Measurements from ENCODE around the gene PRODH2.

PRODH2 gene, protein sequence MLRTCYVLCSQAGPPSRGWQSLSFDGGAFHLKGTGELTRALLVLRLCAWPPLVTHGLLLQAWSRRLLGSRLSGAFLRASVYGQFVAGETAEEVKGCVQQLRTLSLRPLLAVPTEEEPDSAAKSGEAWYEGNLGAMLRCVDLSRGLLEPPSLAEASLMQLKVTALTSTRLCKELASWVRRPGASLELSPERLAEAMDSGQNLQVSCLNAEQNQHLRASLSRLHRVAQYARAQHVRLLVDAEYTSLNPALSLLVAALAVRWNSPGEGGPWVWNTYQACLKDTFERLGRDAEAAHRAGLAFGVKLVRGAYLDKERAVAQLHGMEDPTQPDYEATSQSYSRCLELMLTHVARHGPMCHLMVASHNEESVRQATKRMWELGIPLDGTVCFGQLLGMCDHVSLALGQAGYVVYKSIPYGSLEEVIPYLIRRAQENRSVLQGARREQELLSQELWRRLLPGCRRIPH

DNA sequence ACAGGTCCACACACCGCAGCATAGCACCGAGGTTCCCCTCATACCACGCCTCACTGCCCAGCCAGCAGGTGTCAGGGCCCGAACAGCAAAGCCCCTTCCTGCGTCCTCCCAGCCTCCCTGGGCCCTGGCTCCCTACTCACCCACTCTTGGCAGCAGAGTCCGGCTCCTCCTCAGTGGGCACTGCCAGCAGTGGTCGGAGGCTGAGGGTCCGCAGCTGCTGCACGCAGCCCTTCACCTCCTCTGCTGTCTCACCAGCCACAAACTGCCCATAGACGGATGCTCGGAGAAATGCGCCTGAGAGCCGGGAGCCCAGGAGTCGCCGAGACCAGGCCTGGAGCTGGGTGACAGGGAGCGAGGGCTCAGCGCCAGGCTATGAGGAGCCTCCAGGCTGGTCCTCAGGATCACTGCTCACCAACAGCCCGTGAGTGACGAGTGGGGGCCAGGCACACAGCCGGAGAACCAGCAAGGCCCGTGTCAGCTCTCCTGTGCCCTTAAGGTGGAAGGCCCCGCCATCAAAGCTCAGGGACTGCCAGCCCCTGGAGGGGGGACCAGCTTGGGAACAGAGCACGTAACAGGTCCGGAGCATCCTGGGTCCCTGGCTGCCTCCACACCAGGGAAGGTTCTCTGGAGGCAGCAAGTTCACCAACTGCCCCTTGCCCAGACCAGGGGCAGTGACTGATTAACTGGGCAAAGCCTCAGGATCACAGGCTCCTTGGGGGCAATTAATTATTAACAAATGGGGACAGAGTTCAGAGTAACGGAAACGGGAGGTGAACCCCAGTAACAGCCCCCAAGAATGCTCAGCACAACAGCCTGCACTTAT lies at the start of gene PRODH2:
Gene PRODH2, minus strand, starts transcription at position 626 of the 823 bp plus-strand sequence. Its CDS starts 40 bp downstream, at position 586.
- in situ Hi-C loops (cut with MboI; ENCODE audit: low sequenced_read_pairs) = no loop called here

DNA sequence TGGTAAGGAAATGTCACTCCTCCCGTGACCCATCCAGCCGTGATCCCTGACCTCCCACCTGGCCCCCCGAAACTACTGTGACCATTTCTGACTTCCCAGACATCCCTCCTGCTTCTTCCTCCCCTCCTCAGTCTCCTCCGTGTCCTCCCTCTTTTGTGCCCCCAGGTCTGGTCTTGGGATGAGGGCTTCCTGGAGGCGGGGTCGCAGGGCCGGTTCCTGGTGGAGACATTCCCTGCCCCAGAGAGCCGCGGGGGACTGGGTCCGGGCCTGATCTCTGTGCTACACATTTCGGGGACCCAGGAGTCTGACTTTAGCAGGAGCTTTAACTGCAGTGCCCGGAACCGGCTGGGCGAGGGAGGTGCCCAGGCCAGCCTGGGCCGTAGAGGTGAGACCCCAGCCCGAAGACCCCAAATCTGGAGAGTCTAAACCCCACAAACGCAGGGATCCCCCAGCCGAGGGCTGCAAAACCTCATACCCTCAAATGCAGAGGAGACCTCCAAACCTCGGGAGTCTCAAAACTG lies 49.1 kb upstream of the PRODH2 start:
- in situ Hi-C loops (cut with MboI; ENCODE audit: low sequenced_read_pairs) = no loop called here

DNA sequence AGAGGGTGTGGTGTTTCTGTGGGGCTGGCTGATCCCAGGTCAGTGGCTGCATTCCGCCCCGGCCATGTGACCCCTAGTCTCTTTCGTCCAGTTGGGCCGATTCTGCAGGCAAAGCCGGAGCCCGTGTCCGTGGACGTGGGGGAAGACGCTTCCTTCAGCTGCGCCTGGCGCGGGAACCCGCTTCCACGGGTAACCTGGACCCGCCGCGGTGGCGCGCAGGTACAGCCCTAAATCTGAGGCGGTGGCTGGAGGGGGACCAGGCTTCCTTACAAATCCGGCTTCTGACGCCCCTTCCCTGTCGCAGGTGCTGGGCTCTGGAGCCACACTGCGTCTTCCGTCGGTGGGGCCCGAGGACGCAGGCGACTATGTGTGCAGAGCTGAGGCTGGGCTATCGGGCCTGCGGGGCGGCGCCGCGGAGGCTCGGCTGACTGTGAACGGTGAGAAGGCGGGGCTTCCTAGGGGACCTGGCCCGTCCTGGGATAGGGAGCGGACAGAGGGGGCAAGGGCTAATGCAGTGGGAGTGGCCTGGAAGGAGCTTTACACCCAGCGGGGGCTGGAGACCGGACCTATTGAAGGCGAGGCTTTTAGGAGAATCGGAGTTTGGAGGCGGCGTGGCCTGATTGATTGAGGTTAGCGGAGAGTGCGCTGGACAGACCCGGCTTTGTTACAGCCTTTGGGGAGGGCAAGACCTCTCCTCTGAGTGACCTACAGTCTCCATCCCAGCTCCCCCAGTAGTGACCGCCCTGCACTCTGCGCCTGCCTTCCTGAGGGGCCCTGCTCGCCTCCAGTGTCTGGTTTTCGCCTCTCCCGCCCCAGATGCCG lies 48.4 kb upstream of the PRODH2 start:
- in situ Hi-C loops (cut with MboI; ENCODE audit: low sequenced_read_pairs) = no loop called here

DNA sequence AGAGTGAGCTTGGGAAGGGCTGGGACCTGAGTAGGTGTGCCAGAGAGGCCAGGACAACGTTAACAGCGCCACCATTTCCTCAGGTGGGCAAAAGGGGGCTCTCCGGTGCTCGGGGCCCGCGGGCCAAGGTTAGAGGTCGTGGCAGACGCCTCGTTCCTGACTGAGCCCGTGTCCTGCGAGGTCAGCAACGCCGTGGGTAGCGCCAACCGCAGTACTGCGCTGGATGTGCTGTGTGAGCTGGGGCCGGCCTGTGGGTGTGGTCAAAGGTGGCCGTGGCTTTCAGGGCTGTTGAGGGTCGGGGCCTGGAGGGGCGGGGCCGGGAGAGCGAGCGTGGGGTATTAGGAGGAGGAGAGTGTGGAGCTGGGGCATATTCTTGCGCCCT lies 47.8 kb upstream of the PRODH2 start:
- in situ Hi-C loops (cut with MboI; ENCODE audit: low sequenced_read_pairs) = no loop called here

DNA sequence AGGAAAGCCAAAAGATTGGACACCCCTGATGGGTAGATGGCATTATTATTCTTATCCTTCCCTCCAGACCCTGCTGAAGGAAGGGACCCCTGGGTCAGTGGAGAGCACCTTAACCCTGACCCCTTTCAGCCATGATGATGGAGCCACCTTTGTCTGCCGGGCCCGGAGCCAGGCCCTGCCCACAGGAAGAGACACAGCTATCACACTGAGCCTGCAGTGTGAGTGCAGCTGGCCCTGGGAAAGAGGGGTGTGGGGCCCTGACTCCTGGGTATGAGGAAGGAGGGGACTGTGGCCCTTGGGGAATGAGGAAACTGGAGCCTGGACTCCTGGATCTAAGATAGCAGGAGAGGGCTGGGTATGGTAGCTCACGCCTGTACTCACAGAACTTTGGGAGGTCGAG lies 46.8 kb upstream of the PRODH2 start:
- in situ Hi-C loops (cut with MboI; ENCODE audit: low sequenced_read_pairs) = no loop called here

DNA sequence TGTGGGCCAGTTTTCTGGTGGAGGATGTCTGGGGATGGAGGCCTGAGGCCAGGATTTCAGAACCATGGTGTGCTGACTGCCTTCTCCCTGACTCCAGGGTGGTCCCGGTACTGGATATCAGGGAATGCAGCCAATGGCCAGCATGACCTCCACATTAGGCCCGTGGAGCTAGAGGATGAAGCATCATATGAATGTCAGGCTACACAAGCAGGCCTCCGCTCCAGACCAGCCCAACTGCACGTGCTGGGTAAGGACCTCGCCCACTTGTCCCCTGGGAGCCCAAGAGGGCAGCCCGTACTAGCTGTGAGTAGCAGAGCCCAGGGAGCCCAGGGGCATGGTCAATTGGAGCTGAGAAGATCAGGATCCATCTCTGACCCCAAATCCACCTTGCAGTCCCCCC lies 45.7 kb upstream of the PRODH2 start:
- in situ Hi-C loops (cut with MboI; ENCODE audit: low sequenced_read_pairs) = no loop called here

DNA sequence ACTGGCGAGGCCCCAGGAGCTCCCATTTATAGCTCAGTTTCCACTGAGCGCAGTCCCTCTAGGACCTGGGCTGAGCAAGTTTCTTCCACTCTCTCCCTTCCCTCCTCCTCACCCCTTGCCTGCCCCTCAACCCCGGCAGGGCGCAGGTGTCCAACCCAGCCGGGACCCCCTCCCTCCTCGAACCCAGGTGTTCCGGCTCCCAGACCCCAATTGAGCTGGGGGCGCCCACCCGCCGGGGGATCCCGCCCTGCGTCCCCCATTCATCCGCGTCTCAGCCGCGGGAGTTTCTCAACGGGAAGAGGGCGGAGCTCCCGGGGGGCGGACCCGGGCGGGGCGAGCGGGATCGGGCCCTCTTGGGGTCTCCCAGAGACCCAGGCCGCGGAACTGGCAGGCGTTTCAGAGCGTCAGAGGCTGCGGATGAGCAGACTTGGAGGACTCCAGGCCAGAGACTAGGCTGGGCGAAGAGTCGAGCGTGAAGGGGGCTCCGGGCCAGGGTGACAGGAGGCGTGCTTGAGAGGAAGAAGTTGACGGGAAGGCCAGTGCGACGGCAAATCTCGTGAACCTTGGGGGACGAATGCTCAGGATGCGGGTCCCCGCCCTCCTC lies 44.0 kb upstream of the PRODH2 start, which contains the start of gene KIRREL2:
Gene KIRREL2, plus strand, starts transcription at position 366 of the 604 bp plus-strand sequence. Its CDS starts 209 bp downstream, at position 575.
- in situ Hi-C loops (cut with MboI; ENCODE audit: low sequenced_read_pairs) = no loop called here

DNA sequence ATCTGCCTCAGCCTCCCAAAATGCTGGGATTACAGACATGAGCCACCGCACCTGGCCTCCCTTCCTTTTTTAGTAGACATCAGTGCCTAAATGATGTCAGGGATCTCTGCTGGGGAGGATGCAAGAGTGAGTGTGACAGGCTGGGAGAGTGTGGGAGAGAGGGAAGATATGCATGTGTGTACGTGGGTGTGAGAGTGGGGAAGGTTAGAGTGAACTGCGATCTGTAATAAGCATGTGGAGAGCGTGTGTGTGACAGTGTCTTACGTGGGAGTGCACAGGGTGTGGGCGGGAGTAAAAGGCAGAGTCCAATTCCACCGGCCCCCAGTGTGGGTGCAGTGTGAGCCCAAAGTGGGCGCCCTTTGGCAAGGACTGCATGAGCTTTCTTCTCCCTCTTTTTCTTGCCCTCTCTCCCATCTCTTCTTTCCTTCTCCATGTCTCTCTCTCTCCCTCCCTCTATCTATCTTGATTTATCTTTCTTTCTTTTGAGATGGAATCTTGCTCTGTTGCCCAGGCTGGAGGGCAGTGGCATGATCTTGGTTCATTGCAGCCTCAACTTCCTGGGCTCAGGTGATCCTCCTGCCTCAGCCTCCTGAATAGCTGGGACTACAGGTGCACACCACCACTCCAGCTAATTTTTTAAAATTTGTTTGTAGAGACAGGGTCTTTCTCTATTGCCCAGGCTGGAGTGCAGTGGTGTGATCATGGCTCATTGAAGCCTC lies 40.6 kb upstream of the PRODH2 start:
- in situ Hi-C loops (cut with MboI; ENCODE audit: low sequenced_read_pairs) = no loop called here

DNA sequence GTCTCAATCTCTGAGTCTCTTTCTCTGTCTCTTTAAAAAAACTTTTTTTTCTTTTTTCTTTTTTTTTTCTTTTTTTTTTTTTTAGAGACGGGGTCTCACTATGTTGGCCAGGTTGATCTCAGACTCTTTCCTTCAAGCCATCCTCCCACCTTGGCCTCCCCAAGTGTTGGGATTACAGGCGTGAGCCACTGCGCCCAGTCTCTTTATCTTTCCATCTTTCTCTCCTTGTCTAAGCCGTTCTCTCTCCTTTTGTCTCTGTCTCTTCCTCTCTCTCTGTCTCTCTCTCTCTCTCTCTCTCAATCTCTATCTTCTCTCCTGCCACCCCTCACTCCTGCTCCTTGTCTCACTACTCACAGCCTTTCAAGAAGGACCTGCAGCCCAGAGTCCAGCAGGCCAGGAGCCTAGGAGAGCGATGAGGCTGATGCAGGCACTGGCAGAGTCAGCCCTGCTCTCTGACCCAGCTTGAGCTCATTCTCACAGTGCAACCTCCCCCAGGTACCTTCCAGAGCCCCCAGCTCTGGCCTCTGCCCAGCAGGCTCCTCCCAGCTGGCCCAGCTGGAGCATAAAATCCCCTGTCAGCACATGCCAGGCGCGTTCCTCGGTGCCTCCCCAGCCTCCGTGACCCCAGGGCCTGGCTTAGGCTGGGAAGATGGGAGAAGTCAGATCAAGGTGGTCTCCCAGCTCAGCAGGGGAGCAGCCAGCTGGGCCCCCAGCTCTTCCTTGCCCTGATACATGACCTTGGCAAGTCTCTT lies 39.6 kb upstream of the PRODH2 start, which contains the start of gene NPHS1:
Gene NPHS1, minus strand, starts transcription at position 476 of the 752 bp plus-strand sequence. CDS start 667 bp downstream, outside the sequence.
- in situ Hi-C loops (cut with MboI; ENCODE audit: low sequenced_read_pairs) = no loop called here

DNA sequence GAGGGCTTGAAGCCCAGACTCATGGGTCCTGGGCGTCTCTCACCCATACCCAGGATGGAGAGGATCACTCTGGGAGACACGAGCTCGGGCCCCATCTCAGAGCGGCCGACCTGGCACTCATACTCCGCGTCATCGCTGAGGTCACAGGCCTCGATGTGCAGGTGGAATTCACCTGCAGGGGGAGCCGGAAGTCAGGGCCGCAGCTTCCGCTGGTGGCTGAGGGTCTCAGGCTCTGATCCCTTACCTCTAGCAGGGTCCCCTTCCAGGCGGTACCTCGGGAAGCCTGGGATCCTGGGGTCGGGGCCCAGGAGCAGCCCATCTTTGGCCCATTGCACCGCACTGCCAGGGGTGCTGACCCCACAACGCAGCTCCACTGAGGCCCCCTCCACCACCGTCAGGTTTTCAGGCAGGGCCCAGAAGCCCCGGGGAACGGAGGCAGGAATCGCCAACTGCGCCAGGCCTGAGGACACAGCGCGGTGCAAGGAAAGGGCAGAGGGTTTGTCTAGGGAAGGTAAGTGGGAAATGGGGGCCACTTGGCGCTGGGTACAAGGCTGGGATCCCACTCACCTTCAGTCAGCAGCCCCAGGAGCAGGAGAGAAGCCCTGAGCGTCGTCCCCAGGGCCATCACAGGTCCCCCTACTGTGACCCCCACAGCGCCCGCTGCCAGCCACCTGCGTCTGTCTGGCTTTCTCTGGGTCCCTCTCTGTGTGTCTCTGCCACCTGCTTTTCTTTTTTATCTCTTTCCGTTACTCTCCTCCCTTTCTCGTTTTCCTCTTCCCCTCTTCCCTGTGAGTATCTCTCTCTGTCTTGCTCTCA lies 38.8 kb upstream of the PRODH2 start:
- in situ Hi-C loops (cut with MboI; ENCODE audit: low sequenced_read_pairs) = no loop called here

DNA sequence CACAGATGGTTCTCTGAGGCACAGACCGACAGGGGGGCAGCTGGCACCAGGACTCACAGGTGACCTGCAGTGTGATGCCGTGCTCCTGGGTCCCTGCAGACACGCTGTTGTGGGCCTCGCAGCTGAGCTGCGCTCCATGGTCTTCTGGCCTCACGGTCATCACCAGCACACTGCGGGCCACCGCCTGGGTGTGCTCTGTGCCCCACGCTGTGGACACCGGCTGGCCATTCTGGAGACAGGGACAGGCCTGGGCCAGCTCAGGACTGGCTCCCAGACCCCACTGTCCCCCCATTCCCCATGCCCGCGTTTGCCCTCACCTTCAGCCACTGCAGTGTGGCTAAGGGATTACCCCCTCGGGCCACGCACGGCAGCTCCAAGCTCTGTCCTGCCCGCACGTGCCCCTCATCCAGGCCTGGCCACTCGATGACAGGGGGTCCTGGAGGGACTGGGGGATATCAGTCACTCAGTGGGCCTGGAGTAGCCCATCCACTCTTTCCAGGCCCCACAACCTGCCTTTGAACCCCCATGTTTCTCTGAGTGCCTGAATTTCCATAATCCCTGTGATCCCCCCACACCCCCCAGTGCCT lies 36.4 kb upstream of the PRODH2 start:
- in situ Hi-C loops (cut with MboI; ENCODE audit: low sequenced_read_pairs) = no loop called here

DNA sequence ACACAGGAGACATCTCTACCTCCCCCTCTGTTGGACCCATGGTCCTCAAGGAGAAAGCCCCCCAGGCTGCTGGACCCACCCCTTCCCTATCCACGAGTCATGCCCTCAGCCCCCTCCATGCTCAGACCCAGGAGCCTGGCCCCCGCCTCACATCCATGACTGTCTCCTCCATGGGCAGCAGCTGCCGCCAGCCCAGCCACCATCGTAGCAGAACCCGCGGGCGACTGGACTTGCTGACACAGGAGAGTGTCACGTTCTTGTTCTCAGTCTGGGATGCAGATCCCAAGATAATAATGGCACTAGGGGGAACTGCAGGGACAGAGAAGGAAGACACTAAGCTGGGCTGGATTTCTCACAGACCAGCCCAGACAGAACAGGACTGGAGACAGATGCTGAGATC lies 35.8 kb upstream of the PRODH2 start:
- in situ Hi-C loops (cut with MboI; ENCODE audit: low sequenced_read_pairs) = no loop called here

DNA sequence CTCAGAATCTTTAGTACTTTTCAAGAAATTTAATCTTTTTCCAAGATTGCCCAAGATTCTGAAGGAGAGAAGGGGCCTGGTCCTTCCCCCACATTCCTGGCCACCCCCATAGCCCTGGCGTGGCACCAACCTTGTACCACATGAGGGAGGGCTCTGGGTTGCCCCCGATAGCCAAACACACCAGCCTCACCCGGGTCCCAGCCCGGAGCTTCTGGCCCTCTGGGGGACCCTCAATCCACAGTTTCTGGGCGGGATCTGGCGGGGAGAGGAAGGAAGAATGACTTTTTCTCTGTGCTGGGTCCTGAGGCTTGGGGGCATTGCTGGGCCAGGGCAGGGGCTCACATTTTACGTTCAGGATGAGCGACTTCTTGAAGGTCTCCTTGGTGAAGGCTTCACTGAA lies 35.3 kb upstream of the PRODH2 start:
- in situ Hi-C loops (cut with MboI; ENCODE audit: low sequenced_read_pairs) = no loop called here

DNA sequence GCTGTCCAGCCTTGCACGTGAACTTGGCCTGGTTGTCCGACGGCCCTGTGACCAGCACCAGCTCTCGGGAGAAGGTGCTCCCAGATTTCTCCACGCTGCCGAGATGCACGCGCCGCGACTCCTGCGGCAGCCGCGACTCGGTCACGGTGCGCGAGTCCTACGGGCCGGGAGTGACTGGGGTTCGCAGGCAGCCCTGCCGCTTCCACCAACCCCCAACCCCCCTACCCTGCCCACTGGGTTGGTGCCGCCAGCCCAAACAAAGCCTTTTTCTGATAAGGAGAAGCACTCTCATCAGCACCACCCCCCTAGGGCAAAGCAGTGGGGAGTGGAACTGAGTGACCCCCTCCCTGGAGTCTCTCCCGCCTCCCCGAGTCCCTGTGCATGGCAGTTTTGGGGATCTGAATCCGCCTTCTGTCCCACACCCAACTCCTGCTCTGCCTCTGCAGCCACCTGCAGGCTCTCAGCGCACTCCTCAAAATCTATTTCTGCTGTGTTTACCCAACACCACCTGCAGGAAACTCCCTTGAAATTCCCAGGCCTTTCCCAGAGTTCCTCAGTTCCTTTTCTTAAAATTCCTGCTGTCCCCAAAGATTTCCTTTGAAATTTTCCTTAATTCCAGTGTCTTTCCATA lies 33.5 kb upstream of the PRODH2 start:
- in situ Hi-C loops (cut with MboI; ENCODE audit: low sequenced_read_pairs) = no loop called here

DNA sequence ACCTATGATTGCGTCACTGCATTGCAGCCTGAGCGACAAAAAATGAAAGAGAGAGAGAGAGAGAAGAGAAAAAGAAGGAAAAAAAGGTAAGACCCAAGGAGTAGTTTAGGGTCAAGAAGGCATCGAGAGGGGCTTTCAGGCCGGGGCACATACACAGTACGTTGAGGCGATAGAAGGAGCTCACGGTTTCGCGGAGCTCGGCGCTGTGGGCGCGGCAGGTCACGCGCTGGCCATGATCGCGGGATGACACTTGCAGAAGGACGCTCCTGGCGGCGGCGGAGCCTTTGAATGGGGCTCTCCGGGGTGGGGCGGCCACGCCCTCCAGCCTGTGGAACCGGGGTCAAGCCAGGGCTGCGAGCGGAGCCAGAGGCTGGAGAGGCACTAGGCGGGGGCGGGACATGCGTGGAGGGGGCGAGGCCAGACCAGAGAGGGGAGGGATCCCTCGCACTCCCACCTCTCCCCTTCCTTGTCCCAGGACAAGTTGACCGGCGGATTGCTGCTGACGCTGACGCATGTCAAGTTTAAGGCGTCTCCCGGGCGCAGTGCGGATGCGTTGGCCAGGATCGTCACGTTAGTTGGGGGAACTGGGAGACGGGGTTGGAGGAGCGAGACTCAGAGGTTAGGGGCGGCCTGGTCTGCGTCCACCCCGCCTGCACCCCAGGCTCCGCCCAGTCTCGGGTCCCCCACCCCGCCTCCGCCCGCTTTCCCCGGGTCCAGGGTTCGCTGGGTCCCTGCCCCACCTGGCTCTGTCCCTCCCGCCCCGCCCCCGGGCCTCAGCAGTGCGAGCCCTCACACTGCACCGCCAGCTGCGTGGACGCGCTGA lies 32.8 kb upstream of the PRODH2 start:
- in situ Hi-C loops (cut with MboI; ENCODE audit: low sequenced_read_pairs) = no loop called here

DNA sequence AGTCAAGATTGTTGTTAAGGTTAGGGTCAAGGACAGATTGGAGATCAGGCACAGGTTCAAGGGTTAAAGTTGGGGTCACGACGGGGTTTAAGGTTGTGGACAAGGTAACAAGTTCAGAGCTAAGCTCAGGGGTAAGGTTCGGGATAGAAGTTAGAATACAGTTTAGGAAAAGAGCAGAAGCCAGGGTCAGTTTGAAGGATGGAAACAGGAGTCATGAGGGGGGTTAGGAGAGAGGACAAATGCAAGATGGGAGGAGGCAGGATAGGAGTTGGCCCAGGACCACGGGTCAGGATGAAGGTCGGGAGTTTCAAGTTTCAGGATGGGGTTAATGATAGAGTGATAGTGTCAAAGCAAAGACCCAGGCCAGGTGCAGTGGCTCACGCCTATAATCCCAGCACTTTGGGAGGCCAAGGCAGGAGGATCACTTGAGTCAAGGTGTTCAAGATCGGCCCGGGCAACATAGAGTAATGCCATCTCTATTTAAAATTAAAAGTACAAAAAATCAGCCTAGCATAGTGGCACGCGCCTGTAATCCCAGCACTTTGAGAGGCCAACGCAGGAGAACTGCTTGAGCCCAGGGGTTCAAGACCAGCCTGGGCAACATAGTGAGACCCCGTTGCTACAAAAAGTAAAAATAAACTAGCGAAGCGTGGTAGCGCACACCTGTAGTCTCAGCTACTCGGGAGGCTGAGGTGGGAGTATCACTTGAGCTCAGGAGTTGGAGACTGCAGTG lies 32.0 kb upstream of the PRODH2 start:
- in situ Hi-C loops (cut with MboI; ENCODE audit: low sequenced_read_pairs) = no loop called here

Data from hTERT RPE-1 (cell line).